G401.6 (cell line): Measurements from ENCODE around the gene OGDH.
"Not testable (repeated sequence)": the region's sequence is repeated elsewhere in the genome, so short reads cannot be mapped to it uniquely, and the experiment has no call there.

Experiments
- FAIRE-seq: peaks from 2 replicates; lab custom pipeline; 2012; peaks lifted over from hg19 to GRCh38; lab: Jason Lieb, UNC

The OGDH gene

DNA sequence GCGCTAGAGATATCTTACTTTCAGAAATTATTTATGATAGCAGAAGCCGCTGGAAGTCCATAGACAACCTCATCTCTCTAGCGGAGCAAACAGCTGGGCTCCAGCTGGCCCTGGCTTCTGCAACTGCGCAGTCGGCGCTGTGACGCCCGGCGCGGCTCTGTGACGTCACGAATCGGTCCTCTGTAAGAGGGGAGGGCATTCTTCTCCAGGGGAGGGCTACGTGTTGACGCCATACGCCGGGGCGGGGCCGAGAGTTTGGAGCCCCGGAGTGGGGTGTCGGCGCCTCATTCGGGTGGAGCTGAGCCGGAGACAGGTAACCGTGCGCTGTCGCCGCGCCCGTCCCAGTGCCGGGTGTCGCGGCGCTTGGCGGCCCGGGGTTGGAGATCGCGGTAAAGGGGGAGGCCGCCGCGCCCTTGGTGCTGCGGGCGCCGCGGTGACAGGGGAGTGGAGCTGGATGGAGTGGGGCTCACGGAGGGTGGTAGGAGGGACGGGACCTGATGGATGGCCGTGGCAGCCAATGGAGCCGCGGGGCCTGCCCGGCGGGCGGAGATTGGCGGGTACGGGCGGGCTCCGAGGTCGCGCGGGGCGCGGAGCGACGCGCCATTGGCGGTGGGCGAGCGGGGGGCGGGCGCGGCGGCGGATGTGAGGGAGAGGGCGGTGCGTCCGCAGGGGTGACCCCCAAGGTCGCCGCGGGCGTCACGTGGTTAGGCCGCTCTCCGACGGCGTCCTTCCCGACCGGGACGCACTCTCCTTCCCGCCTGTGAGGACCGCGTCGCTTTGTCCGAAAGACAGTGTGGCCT is at the start of gene OGDH:
TSS of gene OGDH (plus strand) at position 287 of the 800 bp plus-strand sequence. CDS start 17,717 bp downstream, outside the sequence.
- FAIRE-seq: peak; percentile 84

DNA sequence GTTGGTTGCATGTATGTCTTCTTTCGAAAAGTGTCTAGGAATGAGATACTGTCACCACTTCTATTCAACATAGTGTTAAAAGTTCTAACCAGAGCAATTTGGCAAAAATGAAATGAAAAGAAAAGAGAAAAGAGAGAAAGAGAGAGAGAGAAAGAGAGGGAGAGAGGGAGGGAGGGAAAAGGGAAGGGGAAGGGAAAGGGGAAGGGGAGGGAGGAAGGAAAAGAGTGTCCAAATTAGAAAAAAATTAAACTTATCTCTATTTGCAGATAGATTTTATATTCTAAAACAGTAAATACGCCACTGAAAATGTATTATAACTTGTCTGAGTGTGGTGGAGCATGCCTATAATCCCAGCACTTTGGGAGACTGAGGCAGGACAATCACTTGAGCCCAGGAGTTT is 48.9 kb upstream of the OGDH start:
- FAIRE-seq: no peak

DNA sequence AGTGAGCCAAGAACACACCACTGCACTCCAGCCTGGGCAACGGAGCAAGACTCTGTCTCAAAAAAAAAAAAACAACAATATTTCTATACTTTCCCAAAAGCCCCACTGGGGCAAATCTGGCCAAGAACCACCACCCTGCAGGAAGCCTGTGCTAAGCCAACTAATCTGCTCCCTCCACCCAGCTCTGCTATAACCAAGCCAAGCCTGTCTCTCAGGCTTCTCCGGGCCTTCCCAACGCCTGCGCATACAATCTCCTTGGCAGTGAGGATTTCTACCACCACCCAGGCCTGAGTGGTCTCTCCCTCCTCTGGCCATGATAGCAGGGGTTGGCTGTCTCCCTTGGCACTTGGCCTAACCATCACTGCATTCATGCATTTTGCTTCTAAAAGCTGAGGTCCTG is 46.9 kb upstream of the OGDH start:
- FAIRE-seq: no peak

DNA sequence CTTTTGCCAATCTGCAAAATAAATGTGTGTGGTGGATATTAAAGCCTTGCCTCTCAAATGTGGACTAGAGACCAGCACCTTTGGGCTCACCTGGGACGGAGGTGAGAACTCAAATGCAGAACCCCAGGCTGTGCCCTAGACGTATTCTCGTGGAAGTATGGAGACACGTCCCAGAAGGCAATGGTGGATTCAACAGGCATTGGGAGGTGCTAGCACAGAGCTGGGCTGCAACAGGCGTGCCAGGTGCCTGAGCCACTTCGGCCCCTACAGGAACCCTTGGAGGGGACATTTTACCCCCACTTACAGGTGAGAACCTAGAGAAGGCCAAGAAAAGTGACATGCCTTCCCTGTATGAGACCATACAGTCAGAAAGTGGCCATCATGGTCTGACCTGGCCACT is 44.9 kb upstream of the OGDH start:
- FAIRE-seq: no peak

DNA sequence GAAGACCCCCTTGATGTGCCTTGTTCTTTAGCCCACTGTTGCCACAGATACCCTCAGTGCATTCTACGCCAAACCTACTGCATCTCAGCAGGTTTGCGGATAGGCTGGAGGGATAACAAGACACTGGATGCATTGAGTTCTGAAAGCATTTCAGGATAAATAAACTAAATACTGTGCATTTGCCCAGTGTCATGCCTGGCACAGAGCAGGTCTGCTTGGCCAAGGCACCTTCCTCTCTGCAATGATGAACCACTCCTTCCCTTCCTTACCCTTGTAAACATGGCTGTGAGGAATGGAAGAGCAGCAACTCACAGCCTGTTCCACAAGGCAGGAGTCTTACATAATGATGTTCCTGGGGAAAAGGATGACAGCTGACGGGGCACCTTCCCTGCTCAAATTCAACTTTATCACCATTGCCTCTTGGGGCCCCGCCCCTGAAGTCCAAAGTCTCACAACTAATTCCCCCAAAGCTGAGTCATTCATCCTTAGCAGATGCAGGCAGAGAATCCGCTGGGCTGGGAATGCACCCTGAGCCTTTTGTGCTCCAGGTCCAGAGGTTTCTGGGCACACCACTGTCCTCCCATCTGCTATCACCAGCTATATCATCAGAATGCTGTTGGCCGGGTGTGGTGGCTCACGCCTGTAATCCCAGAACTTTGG is 44.3 kb upstream of the OGDH start:
- no peak for FAIRE-seq

DNA sequence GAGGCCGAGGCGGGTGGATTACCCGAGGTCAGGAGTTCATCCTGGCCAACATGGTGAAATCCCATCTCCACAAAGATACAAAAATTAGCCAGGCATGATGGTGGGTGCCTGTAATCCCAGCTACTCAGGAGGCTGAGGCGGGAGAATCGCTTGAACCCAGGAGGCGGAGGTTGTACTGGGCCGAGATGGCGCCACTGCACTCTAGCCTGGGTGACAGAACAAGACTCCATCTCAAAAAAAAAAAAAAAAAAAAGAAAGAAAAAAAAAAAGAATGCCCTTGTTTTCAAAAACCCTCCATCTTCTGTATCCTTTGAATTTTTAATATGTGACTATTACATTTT is 43.8 kb upstream of the OGDH start:
- not testable (repeated sequence) for FAIRE-seq

DNA sequence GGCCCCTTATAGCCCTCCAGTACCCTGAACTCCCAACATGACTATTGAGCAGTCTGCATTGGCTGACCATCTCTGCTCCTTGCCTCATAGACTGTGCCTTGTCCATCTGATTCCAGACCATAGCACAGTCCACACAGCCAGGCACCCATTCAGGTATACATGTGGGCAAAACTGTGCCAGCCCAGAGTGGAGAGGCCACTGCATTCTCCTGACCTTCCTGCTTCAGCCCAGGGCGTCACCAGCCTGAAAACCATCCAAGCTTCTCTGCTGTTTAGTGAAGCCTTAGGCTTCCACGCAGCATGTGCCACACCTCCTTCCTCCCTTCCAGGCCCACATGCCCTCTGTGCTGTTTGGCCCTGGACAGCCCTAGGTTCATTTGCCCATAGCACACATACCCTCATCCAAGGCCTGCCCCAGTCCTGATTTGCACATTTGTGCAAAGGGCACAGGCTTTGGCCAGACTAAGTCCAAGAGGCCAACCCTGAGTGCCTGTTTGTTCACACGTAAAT is 43.2 kb upstream of the OGDH start:
- FAIRE-seq: no peak

DNA sequence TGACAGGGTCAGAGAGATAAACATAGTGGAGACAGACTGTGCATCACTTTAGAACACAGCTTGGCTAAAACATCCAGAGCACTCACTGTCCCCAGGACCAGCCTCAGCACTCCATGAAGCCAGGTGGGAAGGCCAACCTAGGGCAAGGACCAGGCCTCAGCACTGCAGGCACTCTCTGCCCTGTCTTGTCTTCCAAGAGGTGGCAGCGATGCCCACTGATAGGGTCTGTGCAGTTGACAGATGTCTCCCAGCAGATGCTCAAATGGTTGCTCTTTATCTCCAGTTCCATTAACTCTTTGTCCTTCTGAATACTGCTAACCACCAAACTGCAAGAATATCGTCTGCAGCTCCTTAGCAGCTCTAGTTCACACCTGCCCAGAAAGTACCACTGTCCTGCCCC is 41.8 kb upstream of the OGDH start:
- FAIRE-seq: no peak

DNA sequence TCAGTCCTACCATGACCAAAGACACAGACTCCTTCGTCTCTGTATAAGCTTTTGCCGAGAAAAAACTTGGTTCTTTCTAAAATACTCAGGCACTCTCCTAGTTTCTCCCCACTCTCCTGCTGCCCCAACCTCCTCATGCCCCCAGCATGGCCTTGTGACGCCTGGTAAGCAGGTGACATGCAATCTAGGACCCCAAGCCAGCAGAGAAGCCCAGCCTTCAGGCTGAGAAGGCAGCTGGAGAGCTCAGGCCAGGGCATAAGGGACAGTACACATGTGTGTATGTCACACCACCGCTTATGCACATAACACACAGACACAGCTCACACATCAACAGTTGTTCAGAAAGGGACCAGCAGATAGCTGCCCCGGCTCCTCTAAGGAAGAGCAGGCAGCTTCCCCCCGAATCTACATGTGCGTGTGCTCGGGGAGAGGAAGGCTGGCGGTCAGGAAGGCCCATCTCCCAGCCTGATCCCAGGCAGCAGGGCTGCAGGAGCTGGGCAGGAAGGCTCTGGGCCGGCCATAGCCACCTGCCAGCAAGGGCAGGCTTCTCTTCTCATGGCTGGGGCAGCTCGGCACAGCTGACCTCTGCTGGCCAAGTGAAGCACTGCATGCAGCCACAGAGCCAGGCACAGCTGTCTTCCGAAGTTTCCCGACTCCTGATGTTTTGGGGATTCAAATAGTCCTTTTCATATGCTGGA is 41.2 kb upstream of the OGDH start:
- FAIRE-seq: peak; percentile 39

DNA sequence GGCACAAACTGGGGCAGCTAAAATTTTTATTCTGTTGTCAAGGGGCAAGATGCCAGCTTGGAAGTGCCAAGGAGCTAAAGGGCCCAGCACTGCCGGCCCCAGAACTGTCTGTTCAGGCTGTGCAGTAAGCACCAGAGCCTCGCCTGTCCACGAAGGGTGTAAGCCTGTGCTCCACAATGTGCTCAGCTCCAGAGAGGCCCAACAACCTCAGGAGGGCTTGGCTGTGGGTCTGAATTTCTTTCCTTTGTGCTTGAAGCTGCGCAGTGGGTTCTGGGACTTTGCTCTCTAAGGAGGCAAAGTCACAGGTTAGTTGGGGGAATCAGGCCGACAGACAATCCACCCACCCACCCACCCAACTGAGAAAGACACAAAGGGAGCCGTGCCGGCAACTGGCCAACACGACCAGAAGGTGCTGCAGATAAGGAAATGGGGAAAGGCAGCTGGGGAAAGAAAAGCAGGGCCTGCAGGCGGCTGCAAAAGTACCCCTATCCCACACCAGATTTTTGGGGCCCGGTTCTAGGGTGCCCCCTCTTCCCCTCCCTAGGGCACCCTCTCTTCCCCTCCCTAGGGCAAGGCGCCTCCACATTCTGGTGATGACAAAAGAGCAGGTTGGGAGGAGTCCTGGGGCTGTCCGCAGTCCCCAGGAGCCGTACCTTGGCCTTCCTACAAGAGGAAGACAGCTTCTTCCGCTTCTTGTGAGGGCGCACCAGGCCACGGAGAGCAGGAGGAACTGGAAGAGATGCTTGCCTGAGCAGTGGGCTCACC is 40.5 kb upstream of the OGDH start:
- no peak for FAIRE-seq

DNA sequence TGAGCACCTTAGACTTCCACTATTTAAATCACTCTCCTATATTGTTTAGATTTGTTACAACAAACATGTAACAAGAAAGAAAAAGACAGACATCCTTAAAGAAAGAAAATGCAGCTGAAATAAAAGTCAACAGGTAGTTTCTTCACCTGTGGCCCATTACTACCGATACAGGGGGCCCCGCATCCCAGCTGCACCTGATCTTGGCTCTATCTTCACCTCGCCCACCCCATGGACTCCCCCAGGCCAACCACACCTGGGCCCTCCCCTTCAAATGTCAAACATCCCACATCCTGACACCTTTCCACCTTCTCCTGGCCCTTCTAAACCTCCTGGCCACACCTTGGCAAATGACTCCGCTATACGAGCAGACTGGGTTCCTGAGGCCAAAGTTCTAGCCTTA is 39.7 kb upstream of the OGDH start:
- FAIRE-seq: no peak

DNA sequence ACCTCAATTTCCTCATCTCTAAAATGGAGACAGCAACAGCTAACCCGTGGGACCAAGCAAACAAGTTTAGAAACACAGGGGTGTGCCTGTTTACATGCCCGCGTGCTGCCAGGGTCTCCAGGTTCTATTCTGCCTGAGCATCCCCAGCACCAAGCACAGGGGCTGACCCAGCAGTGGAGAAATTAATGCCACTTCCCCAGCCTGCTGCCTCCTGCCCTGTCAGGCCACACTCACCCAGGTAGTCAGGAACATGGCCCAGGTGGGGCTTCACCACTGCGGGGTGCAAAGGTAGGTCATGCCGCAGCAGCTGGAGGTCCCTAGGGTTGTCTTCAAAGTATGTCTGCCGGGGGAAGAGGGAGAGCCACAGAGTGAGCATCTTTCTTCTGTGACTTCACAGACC is 38.5 kb upstream of the OGDH start:
- FAIRE-seq: no peak

DNA sequence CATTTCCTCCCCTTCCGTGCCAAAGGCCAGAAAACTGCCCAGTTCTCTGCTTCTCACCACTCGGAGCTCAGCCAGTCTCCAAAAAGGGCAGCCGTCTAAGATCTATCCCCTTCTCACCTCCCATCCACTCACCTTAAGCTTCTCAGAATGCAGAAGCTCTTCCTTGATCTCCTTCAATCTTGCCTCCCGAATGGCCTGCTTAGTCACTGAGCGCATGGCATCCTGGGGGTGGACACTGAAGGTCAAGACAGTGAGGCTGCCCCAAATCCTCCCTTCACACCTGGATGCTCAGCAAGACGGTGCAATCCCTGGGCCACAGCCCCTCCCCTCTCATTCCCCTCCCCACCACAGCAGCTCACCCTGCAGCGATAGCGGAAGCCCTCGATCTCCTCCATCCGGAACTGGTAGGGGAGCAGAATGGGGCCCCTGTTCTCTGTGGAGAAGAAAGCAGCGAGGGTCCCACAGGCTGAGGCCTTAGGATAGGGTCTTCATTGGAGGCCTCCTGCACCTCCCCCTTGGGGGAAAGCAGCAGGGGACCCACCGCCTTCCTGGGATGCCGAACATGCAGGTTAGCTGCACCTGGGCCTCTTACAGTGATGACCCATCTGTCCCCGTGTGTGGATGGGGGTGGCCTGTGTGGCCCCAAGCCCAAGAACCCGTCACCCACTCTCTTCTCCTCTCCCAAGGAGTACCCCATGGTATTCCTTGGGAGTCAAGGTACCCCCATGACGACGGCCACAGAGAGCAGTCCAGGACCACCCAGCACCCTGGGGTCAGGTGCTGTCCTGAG is 37.5 kb upstream of the OGDH start:
- no peak for FAIRE-seq

DNA sequence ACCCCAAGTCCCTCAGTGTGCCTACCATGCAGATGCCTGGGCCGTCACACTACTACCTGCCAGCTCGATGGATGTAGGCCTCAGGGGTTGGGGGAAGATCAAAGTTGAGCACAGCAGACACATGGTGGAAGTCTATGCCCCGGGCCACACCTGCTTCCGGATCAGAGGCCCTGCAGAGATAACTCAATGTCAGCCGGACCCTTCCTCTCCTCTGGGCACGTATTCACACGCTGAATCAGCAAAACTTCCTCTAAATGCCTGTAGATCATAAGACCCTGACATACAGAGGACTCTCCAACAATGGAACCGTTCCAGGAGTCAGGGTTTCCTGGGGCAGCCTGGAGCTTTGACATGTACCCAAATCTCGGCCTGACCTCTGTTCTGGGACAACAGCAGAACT is 36.5 kb upstream of the OGDH start:
- FAIRE-seq: no peak

DNA sequence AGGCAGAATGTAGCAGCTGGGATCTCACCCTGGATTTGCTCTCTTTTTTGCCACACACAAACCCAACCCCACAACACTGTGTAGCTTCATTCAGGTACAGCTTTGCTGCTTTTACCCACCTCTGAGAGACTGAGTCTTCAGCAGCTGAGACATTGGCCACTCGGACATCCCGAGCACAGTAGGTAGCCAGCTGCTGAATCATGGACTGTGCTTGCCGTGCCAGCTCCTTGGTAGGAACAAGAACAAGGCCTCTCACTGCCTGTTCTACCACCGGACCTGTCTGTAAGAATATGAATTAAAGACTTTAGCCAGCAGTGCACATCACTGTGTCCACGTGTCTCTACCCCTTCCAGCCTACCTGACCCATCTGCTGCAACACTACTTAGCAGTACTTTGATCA is 33.7 kb upstream of the OGDH start:
- no peak for FAIRE-seq

DNA sequence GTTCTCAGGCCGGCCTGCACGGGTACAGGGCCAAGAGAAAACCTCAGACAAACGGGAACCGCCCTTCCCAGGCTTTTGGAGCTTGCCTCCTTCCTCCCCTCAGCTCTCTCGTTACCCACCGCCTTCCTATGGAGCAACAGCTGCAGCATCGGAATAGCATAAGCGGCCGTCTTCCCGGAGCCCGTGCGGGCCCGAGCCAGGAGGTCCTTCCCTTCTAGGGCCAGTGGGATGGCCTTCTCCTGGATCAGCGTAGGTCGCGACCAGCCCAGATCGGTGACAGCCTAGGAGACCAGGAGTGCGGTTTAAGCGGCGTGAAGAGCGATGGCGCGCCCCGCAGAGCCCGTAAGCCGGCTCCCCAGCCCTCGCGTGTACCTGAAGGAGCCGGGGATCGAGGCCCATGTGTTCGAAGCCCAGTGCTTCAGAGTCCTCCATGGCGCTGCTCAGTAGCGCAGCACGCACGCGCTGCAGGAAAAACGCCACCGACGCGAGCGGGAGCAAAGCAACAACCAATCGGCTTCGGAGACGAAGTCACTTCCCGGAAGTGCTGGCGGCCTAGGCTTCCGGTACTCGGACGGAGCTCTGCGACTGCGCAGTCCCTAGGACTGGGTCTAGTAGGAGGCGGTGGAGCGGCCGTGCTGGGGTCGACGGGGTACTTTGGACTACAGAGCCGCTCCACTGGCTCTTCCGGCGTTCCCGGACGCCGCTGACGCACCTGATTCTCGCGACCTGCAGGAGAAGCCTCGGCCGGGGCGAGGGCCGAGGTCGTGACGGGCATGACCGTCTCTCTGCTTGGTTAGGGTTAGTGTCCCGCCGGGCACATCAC is 32.8 kb upstream of the OGDH start, which contains the start of gene DDX56:
TSS of gene DDX56 (minus strand) at position 445 of the 823 bp plus-strand sequence. CDS start at position 432, 13 bp downstream.
- peak; percentile 95 for FAIRE-seq

DNA sequence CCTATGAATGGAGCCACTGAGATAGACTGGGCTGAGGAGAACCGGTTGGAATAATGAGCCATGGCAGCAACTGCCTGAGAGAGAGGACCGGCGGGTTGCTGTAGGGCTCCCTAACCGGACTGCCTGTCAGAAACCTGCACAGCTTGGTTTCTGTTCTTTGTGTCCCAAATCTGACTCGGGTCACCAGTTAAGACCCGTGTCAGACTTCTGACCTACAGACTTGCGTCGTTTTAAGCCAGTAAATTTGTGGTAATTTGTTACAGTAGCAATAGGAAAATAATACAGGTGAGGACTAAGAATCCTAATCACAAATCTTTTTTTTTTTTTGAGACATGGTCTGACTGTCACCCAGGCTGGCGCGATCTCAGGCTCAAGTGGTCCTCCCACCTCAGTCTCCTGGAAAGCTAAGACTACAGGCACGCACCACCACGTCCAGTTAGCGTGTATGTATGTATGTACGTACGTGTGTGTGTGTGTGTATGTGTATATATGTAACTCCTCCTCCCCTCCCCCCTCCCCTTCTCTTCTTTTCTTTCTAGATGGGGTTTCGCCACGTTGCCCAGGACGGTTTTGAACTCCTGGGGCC is 32.0 kb upstream of the OGDH start:
- no peak for FAIRE-seq

DNA sequence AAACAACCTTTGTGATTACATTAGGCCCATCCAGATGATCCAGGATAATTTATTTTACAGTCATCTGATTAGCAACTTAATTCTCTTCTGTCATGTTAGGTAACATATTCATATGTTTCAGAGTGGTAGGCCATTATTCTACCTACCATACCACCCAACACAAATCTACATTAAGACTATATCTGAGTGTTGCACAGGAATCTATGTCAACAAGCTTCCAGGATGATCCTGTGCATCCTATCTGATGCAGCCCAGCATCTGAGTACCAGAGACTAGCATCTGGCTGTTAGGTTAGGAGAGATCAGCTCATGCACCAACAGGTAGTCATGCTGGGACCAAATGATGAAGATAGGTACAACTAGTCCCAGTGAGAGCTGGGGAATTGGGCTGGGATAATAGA is 31.4 kb upstream of the OGDH start:
- no peak for FAIRE-seq

DNA sequence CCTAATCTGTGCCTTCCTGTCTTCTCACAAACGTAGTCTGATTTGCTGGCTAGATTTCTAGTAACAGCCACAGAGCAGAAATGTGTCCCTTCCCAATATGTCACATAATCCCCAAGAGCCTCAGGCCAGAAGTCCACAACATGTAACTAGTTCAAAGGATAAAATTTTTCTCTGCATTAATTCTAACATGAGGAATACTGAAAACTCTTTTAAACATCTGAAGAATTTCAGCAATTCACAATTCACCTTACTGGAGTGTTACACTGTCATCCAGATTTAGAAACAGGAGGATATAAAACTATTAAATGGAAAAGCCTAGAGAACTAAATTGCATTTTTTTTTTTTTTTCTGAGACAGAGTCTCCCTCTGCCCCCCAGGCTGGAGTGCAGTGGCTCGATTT is 30.2 kb upstream of the OGDH start:
- FAIRE-seq: peak; percentile 77
